Raji (cell line): ENCODE data around the gene APOBEC3A.

Source experiments
- POLR2A ChIP-seq: IDR thresholded peaks from 2 replicates; pipeline ENCODE4 v1.6.1; 2011; ENCODE audit warnings: low read depth, low read length, control low read depth; ENCODE audit not compliant: insufficient read depth

APOBEC3A gene

GRCh38 chr22:38967451-38968450 lies 10.3 kb downstream of the APOBEC3A start:
- no peak for TF ChIP-seq POLR2A

GRCh38 chr22:38968801-38969200 lies 11.4 kb downstream of the APOBEC3A start:
- TF ChIP-seq POLR2A = no peak

- no peak for TF ChIP-seq POLR2A
Observed at GRCh38 chr22:38970551-38970950, 13.1 kb downstream of the APOBEC3A start.

- no peak for TF ChIP-seq POLR2A
Observed at GRCh38 chr22:38971202-38971601, 13.8 kb downstream of the APOBEC3A start.

- no peak for TF ChIP-seq POLR2A
Observed at GRCh38 chr22:38971791-38972190, 14.4 kb downstream of the APOBEC3A start.

GRCh38 chr22:38972558-38972957 lies 15.1 kb downstream of the APOBEC3A start:
- TF ChIP-seq POLR2A = no peak

GRCh38 chr22:38973289-38974169 lies 16.1 kb downstream of the APOBEC3A start:
- no peak for TF ChIP-seq POLR2A

- TF ChIP-seq POLR2A = no peak
Observed at GRCh38 chr22:38974170-38974825, 16.9 kb downstream of the APOBEC3A start.

- TF ChIP-seq POLR2A = no peak
Observed at GRCh38 chr22:38974826-38975175, 17.4 kb downstream of the APOBEC3A start.

GRCh38 chr22:38981005-38981991 lies 23.9 kb downstream of the APOBEC3A start:
- TF ChIP-seq POLR2A = no peak

- no peak for TF ChIP-seq POLR2A
Observed at GRCh38 chr22:38981992-38982927, 24.9 kb downstream of the APOBEC3A start, which contains the start of gene APOBEC3B. Gene APOBEC3B, plus strand, starts transcription at chr22:38982347. Its CDS starts 107 bp downstream, at chr22:38982454.

GRCh38 chr22:38984224-38984623 lies 26.8 kb downstream of the APOBEC3A start:
- no peak for TF ChIP-seq POLR2A

GRCh38 chr22:38986629-38987028 lies 29.2 kb downstream of the APOBEC3A start:
- TF ChIP-seq POLR2A = no peak

- no peak for TF ChIP-seq POLR2A
Observed at GRCh38 chr22:38987171-38987895, 29.9 kb downstream of the APOBEC3A start.
